GM18505 (cell line): ENCODE data around the gene KRT74.

ENCODE experiments used
- ATAC-seq: cut with Tn5 transposase; IDR thresholded peaks from one replicate; pipeline ENCODE4 v1.9.1; 2021; ENCODE audit not compliant: unreplicated experiment
- POLR2A ChIP-seq: IDR thresholded peaks from 4 replicates; pipeline ENCODE4 v1.6.1; 2011; ENCODE audit warnings: borderline replicate concordance; ENCODE audit not compliant: insufficient read depth, insufficient read length; ENCODE audit errors: extremely low read depth

KRT74 gene

GRCh38 chr12:52524241-52524897 lies 49.3 kb downstream of the KRT74 start:
- ATAC-seq: no peak
- TF ChIP-seq POLR2A: no peak

GRCh38 chr12:52523824-52524223 lies 49.8 kb downstream of the KRT74 start:
- no peak for ATAC-seq
- no peak for TF ChIP-seq POLR2A

DNA sequence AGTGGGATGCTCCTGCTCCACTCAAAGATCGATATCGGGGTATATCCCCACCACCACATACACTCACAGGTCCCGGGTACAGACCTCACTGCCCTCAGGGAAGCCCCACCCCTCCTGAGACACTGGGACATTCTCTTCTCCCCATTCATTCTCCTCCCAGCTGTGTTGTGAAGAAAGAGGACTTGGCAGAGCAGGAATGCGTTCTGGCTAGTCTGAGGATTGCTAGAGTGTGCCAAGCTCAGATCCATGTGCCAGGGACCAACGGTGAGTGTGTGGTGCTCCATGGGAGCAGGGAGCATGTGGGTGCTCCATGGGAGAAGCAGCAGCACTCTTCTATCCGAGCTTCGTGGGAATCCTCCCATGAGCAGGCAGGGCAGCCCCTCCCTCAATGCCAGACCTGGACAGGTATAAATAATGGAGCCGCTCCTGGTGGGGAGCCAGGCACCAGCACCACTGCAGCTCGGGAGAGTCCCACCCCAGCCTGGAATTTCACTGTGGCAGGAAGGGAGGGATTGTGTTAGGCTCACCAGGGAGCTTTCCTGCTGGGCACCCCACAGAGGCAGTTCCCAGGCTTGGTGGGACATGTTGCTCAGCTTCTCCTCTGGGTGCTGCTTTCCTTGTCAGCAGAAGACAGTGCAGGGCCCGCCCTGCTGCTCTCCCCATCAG lies 51.2 kb downstream of the KRT74 start:
- no peak for ATAC-seq
- TF ChIP-seq POLR2A: no peak

DNA sequence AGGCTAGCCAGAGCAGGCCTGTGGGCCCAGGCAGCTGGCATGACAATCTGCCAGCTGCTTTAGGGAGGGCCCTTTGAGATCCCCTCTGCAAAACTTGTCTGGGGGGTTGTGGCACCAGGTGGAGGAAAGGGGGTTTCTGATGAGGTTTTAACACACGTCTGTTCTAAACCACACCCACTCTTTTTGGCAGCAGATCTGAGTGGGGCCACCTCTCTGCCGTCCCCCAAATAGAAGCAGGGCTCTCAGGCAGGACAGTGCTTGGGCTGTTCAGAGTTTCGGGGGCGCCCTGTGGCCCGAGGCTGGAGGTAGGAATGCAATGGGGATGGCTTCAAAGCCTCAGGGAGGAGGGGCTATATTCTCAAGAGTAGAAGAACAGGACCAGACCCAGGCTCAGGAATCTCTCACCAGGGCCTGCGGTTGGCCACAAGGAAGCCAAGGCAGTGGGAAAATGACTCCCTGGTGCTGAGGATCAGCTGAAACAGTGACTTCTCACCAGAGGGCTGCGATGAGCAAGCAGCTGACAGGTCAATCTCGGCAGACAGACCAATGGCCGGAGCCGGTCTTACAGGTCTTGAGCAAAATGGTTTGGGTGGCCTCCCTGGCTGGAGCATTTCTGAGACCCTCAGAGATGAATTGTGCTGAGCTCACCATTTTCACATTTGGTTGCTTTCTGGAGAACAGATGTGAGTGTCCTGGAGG lies 51.9 kb downstream of the KRT74 start:
- no peak for TF ChIP-seq POLR2A
- ATAC-seq: no peak

DNA sequence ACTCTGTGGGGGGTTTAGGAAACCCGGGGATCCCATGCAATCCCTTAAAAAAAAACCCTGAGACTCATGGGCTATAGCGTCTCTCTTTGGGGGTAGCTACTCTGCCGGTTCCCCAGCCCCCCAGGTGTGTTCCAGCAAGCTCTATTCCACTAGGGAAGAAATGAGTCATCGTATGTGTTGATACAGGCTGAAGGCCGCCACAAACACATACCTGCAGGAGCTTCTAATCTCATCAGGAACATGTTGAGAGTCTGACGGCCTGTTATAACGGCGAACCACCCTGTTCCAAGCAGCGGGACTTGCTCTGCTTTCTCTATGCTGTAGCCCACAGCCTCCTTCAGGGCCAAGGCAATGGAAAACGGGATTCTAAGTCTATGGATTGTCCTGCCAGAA lies 52.5 kb downstream of the KRT74 start:
- no peak for TF ChIP-seq POLR2A
- ATAC-seq: no peak

DNA sequence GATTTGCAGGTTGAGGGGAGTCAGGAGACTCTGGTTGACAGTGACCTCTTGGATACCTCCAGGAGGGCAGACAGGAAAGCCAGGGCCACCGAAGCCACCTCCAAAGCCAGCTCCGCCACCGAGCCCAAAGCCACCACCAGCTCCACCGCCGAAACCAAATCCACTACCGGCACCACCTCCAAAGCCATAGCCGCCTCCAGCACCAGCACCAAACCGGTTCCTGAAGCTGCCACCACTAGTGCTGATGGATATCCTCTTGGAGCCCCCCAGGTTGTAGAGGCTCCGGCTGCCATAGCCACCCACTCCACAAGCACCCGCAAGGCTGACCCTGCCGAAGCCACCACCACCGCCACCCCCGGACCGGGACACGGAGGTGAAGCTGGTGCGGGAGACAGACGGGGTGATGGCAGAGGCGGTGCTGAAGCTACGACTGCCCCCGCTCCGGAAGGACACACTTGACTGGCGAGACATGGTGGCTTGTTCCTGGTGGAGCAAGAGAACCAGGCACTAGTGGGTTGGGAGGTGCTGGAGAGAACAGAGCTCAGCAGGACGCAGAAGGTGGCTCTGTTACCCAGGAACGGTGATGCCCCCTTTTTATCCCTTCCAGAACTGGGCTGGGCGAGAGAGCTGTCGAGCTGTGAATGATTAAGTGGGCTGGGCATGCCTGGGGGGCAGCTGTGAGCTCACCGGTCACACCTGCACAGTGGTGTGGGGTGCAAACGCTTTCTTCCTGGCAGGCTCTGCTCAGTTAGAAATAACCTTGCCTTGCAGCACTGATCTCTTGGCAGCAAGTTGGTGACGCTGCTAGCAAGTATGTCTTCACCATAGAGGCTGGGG lies 53.6 kb downstream of the KRT74 start, which contains the start of gene KRT5:
Gene KRT5 (minus strand): TSS at position 569 of the 837 bp plus-strand sequence. CDS start 98 bp downstream, at position 471.
- no peak for ATAC-seq

DNA sequence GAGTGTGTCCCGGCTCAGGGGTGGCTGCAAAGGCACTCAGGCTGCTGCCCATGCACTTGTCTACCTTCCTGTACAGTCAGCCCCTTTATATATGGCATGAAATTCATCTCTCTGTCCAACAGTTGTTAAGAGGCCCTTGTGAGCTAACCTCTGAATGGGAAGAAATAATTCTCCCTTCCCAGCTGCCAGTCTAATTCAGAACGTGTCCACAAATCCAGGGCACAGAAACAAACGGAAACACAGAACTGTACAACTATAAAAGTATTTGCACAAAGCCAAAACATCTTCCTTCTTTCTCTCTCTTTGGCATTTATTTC lies 54.3 kb downstream of the KRT74 start:
- ATAC-seq: no peak
- TF ChIP-seq POLR2A: no peak

More for the DNA sequence above, 53.6 kb downstream of the KRT74 start, which contains the start of gene KRT5:
- TF ChIP-seq POLR2A: no peak

GRCh38 chr12:52518574-52519386 lies 54.9 kb downstream of the KRT74 start:
- no peak for TF ChIP-seq POLR2A
- no peak for ATAC-seq

- ATAC-seq: no peak
- no peak for TF ChIP-seq POLR2A
Measured at GRCh38 chr12:52517888-52518287, 55.8 kb downstream of the KRT74 start.

DNA sequence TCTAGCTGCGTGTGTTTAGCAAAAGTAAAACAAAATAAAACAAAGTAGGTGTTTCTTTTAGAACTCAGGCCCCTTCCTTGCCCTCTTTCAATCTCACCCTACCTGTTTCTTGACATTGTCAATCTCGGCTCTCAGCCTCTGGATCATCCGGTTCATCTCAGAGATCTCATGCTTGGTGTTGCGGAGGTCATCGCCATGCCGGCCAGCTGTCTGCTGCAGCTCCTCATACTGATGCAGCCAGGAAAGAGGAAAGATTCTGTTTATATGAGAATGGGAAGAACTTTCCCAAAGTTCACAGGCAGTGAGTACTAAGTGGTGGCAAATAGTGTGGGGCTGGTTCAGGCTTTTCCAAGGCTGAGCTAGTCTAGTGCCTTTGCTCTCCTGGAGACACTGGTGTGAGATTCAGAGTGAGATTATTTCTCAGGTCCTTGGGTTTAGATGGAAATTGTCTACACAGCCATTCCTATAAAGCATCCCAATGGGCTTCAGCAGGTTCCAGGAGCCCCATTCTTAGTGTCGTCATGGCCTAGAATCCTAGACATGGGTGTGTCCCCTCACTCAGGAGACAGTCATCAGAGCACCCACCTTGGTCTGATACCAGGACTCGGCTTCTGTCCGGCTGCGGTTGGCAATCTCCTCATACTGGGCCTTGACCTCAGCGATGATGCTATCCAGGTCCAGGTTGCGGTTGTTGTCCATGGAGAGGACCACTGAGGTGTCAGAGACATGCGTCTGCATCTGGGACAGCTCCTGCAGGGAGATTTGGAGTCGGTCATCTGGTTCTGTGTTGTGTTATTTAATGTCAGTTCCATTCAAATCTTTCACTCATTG lies 56.4 kb downstream of the KRT74 start:
- no peak for TF ChIP-seq POLR2A
- ATAC-seq: no peak

GRCh38 chr12:52515927-52516831 lies 57.5 kb downstream of the KRT74 start:
- TF ChIP-seq POLR2A: no peak
- ATAC-seq: no peak
